ENCODE data around the gene CCDC12.

CCDC12 gene

GRCh38 chr3:46892285-46893145 lies 84.0 kb downstream of the CCDC12 start:
- H3K4me1 ChIP-seq (ENCODE audit: low read length), result 0 out of 2 replicates have a peak, but pooled peaks cover 3% of the 10 kb centered on the region
- no peaks in the 10 kb centered on the region for H3F3A ChIP-seq (ENCODE audit: insufficient read depth, low read length)
- peak overlapping the region; percentile 55 for H3K4me3 ChIP-seq (ENCODE audit: low read length)
- no peaks in the 10 kb centered on the region for H4K20me1 ChIP-seq (ENCODE audit: insufficient read depth, low read length)
- H3K27me3 ChIP-seq (replicated peaks; ENCODE audit: insufficient read depth, low read length), result peaks cover 22% of the 10 kb centered on the region
- H3K79me2 ChIP-seq (ENCODE audit: low read length), result no peaks in the 10 kb centered on the region
- H2AFZ ChIP-seq (ENCODE audit: low read length), result peak overlapping the region; percentile 47
- H3K4me2 ChIP-seq (ENCODE audit: low read depth, low read length), result peak overlapping the region; percentile 78
- DNase-seq, result peak; percentile 74
- H3K9me3 ChIP-seq (replicated peaks; ENCODE audit: insufficient read depth, low read length), result no peaks in the 10 kb centered on the region
- H3K9ac ChIP-seq (ENCODE audit: low read length), result no peak overlapping the region; the same call in 1 of the 2 replicates
- H3K27ac ChIP-seq (ENCODE audit: low read length), result no peak overlapping the region
- TF ChIP-seq EZH2phosphoT487 (IDR thresholded peaks at IDR 0.05; ENCODE audit: low read length), result no peak
- TF ChIP-seq CTCF (IDR thresholded peaks at IDR 0.05; ENCODE audit: low read length), result 0 out of 2 replicates have a peak, but pooled peaks have one; percentile 13
- TF ChIP-seq EZH2 (optimal IDR thresholded peaks at IDR 0.05; ENCODE audit: low read depth, low read length), result no peak
- H3K36me3 ChIP-seq (replicated peaks; ENCODE audit: insufficient read depth, low read length), result no peaks in the 10 kb centered on the region
- H3K9me2 ChIP-seq (replicated peaks; ENCODE audit: insufficient read depth, low read length), result no peaks in the 10 kb centered on the region

GRCh38 chr3:46891132-46891531 lies 85.4 kb downstream of the CCDC12 start:
- H3K79me2 ChIP-seq (ENCODE audit: low read length), result no peaks in the 10 kb centered on the region
- no peak for TF ChIP-seq CTCF (IDR thresholded peaks at IDR 0.05; ENCODE audit: low read length)
- no peak for TF ChIP-seq EZH2phosphoT487 (IDR thresholded peaks at IDR 0.05; ENCODE audit: low read length)
- no peak for TF ChIP-seq EZH2 (optimal IDR thresholded peaks at IDR 0.05; ENCODE audit: low read depth, low read length)
- H2AFZ ChIP-seq (ENCODE audit: low read length), result no peak overlapping the region
- H3F3A ChIP-seq (ENCODE audit: insufficient read depth, low read length), result no peaks in the 10 kb centered on the region
- H3K27ac ChIP-seq (ENCODE audit: low read length), result no peak overlapping the region
- H3K9ac ChIP-seq (ENCODE audit: low read length), result no peak overlapping the region
- no peak overlapping the region for H3K4me3 ChIP-seq (ENCODE audit: low read length)
- H3K9me3 ChIP-seq (replicated peaks; ENCODE audit: insufficient read depth, low read length), result no peaks in the 10 kb centered on the region
- H4K20me1 ChIP-seq (ENCODE audit: insufficient read depth, low read length), result no peaks in the 10 kb centered on the region
- H3K4me2 ChIP-seq (ENCODE audit: low read depth, low read length), result no peak overlapping the region
- no peak for DNase-seq
- no peaks in the 10 kb centered on the region for H3K9me2 ChIP-seq (replicated peaks; ENCODE audit: insufficient read depth, low read length)
- peaks cover 29% of the 10 kb centered on the region for H3K27me3 ChIP-seq (replicated peaks; ENCODE audit: insufficient read depth, low read length)
- 0 out of 2 replicates have a peak, but pooled peaks cover 3% of the 10 kb centered on the region for H3K4me1 ChIP-seq (ENCODE audit: low read length)
- H3K36me3 ChIP-seq (replicated peaks; ENCODE audit: insufficient read depth, low read length), result no peaks in the 10 kb centered on the region

- H3K4me3 ChIP-seq (ENCODE audit: low read length), result no peak overlapping the region
- H2AFZ ChIP-seq (ENCODE audit: low read length), result no peak overlapping the region
- H3F3A ChIP-seq (ENCODE audit: insufficient read depth, low read length), result no peaks in the 10 kb centered on the region
- no peaks in the 10 kb centered on the region for H4K20me1 ChIP-seq (ENCODE audit: insufficient read depth, low read length)
- H3K9ac ChIP-seq (ENCODE audit: low read length), result no peak overlapping the region
- no peaks in the 10 kb centered on the region for H3K36me3 ChIP-seq (replicated peaks; ENCODE audit: insufficient read depth, low read length)
- H3K4me1 ChIP-seq (ENCODE audit: low read length), result 0 out of 2 replicates have a peak, but pooled peaks cover 3% of the 10 kb centered on the region
- H3K27ac ChIP-seq (ENCODE audit: low read length), result no peak overlapping the region
- H3K9me2 ChIP-seq (replicated peaks; ENCODE audit: insufficient read depth, low read length), result no peaks in the 10 kb centered on the region
- TF ChIP-seq EZH2 (optimal IDR thresholded peaks at IDR 0.05; ENCODE audit: low read depth, low read length) (no peak), CTCF (IDR thresholded peaks at IDR 0.05; ENCODE audit: low read length) (no peak), EZH2phosphoT487 (IDR thresholded peaks at IDR 0.05; ENCODE audit: low read length) (no peak)
- no peaks in the 10 kb centered on the region for H3K9me3 ChIP-seq (replicated peaks; ENCODE audit: insufficient read depth, low read length)
- H3K79me2 ChIP-seq (ENCODE audit: low read length), result no peaks in the 10 kb centered on the region
- H3K4me2 ChIP-seq (ENCODE audit: low read depth, low read length), result no peak overlapping the region
- H3K27me3 ChIP-seq (replicated peaks; ENCODE audit: insufficient read depth, low read length), result peaks cover 37% of the 10 kb centered on the region
- no peak for DNase-seq
These were observed 86.4 kb downstream of the CCDC12 start for GRCh38 chr3:46890132-46890531.
